ENCODE measurements around the gene WWOX. TPM values are rescaled to one million over a fixed set of nuclear protein-coding genes. Genes with fewer than 3 reads are reported as not detected.

The WWOX gene
- total and polyA plus RNA-seq, 2 donors (not counting 1 experiment from before 2014, with no cell fraction given) = 10.5 to 42.3 TPM

DNA sequence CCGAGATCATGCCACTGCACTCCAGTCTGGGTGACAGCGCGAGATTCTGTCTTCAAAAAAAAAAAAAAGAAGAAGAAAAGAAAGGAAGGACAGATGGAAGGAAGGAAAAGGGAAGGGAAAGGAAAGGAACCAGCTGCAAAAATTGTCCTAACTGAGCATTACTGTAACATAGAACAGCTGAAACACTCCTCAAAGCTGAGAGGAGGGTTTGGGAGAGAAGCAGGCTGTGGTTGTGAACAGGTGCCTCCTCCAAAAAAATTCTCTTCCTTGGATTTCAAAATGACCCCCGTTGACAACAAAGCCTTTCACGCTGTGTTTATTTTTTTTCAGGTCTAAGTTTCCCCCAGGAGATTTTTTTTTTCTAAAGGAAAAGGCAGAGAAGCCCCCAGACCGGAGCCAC is 541.4 kb downstream of the WWOX start:
- ATAC-seq (ENCODE audit: low read depth) = no peak
- H3K9me3 Mint-ChIP-seq (ENCODE audit: insufficient read depth) = no peaks in the 10 kb centered on the region
- H3K9me3 ChIP-seq (ENCODE audit: control extremely low read depth in 1 of 3, control insufficient read depth in 2 of 3, insufficient read depth in 1 of 3, low read length in 2 of 3) = no peaks in the 10 kb centered on the region
- TF ChIP-seq EZH2 (IDR thresholded peaks at IDR 0.05; ENCODE audit: borderline replicate concordance, insufficient read depth, low read depth, low read length, poor library complexity, severe bottlenecking) = no peak
- TF ChIP-seq, protein P1, sequence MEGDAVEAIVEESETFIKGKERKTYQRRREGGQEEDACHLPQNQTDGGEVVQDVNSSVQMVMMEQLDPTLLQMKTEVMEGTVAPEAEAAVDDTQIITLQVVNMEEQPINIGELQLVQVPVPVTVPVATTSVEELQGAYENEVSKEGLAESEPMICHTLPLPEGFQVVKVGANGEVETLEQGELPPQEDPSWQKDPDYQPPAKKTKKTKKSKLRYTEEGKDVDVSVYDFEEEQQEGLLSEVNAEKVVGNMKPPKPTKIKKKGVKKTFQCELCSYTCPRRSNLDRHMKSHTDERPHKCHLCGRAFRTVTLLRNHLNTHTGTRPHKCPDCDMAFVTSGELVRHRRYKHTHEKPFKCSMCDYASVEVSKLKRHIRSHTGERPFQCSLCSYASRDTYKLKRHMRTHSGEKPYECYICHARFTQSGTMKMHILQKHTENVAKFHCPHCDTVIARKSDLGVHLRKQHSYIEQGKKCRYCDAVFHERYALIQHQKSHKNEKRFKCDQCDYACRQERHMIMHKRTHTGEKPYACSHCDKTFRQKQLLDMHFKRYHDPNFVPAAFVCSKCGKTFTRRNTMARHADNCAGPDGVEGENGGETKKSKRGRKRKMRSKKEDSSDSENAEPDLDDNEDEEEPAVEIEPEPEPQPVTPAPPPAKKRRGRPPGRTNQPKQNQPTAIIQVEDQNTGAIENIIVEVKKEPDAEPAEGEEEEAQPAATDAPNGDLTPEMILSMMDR (IDR thresholded peaks at IDR 0.05) = no peak
- ChIA-PET CTCF (no interaction called here), POLR2A (no interaction called here)
- no peak overlapping the region for H3K4me3 ChIP-seq (ENCODE audit: control extremely low read depth in 1 of 5, extremely low read depth in 1 of 5, insufficient read depth in 1 of 5, low read depth in 2 of 5, low read length in 4 of 5)
- no peaks in the 10 kb centered on the region for H3K79me2 ChIP-seq (ENCODE audit: control insufficient read depth, insufficient read depth, low read length)
- H3K4me2 ChIP-seq (replicated peaks; ENCODE audit: low read depth, low read length, poor library complexity, severe bottlenecking) = no peak overlapping the region
- H3K4me3 Mint-ChIP-seq = no peak overlapping the region
- no peak overlapping the region for H2AFZ ChIP-seq (ENCODE audit: insufficient read depth, low read depth, low read length, poor library complexity, severe bottlenecking)
- H3K36me3 ChIP-seq (replicated peaks in 1 of 2; ENCODE audit: control extremely low read depth in 1 of 2, control insufficient read depth in 1 of 2, extremely low read depth in 1 of 2, insufficient read depth in 2 of 2, low read length in 1 of 2) = no peaks in the 10 kb centered on the region
- intact Hi-C loops (cut with micrococcal nuclease) = no loop called here
- no peak overlapping the region for H3K27ac ChIP-seq (ENCODE audit: low read length in 2 of 2)
- no peak overlapping the region for H3K9ac ChIP-seq (ENCODE audit: low read length)
- H3K27me3 Mint-ChIP-seq = peaks cover 4% of the 10 kb centered on the region
- DNase-seq = no peak
- no peaks in the 10 kb centered on the region for H4K20me1 ChIP-seq (ENCODE audit: control insufficient read depth, insufficient read depth, low read length, poor library complexity, severe bottlenecking)
- no peaks in the 10 kb centered on the region for H3K4me1 Mint-ChIP-seq
- H3K27me3 ChIP-seq (replicated peaks in 1 of 4; ENCODE audit: control extremely low read depth in 1 of 4, control insufficient read depth in 3 of 4, insufficient read depth in 4 of 4, low read length in 3 of 4) = peaks cover 0 to 3% (median 0%) of the 10 kb centered on the region in 4 experiments
- WGBS (ENCODE audit: insufficient coverage) = 75% methylated on average over 1 of the region's 6 CpGs
- H3K4me1 ChIP-seq (ENCODE audit: control insufficient read depth in 2 of 2, insufficient read depth in 2 of 2, low read length in 2 of 2) = no peaks in the 10 kb centered on the region
- no peak overlapping the region for H3K27ac Mint-ChIP-seq

DNA sequence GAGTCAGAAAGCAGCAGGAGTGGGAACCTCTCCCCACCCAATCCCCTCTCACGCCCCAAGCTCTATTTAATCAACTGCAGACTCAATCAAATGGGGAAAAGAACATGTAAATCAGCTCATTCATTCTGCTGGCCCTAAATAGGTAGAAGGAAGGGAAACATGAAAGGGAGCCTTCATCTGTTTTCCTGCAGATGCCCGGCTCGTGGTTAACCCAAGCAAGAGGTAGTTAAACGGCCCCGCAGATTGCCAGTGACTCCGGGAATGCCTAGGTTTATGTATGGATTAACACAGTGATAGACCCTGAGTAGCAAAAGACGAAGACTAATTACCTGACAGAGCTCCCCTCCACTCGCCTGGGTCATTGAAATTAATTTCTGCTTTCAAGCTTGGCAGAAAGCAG is 542.0 kb downstream of the WWOX start:
- 31% methylated on average over 4 of the region's 8 CpGs for WGBS (ENCODE audit: insufficient coverage)
- TF ChIP-seq EZH2 (IDR thresholded peaks at IDR 0.05; ENCODE audit: borderline replicate concordance, insufficient read depth, low read depth, low read length, poor library complexity, severe bottlenecking) = no peak
- TF ChIP-seq, protein P1 (IDR thresholded peaks at IDR 0.05) = no peak
- H3K9me3 ChIP-seq (ENCODE audit: control extremely low read depth in 1 of 3, control insufficient read depth in 2 of 3, insufficient read depth in 1 of 3, low read length in 2 of 3) = no peaks in the 10 kb centered on the region
- no peak overlapping the region for H3K4me2 ChIP-seq (replicated peaks; ENCODE audit: low read depth, low read length, poor library complexity, severe bottlenecking)
- H4K20me1 ChIP-seq (ENCODE audit: control insufficient read depth, insufficient read depth, low read length, poor library complexity, severe bottlenecking) = no peaks in the 10 kb centered on the region
- Mint-ChIP-seq H3K27ac (no peak overlapping the region), H3K4me1 (no peaks in the 10 kb centered on the region), H3K9me3 (ENCODE audit: insufficient read depth) (no peaks in the 10 kb centered on the region), H3K27me3 (peaks cover 4% of the 10 kb centered on the region), H3K4me3 (no peak overlapping the region)
- no peaks in the 10 kb centered on the region for H3K79me2 ChIP-seq (ENCODE audit: control insufficient read depth, insufficient read depth, low read length)
- H3K9ac ChIP-seq (ENCODE audit: low read length) = no peak overlapping the region
- H3K4me3 ChIP-seq (ENCODE audit: control extremely low read depth in 1 of 5, extremely low read depth in 1 of 5, insufficient read depth in 1 of 5, low read depth in 2 of 5, low read length in 4 of 5) = no peak overlapping the region
- POLR2A ChIA-PET = no interaction called here
- H3K4me1 ChIP-seq (ENCODE audit: control insufficient read depth in 2 of 2, insufficient read depth in 2 of 2, low read length in 2 of 2) = no peaks in the 10 kb centered on the region
- peaks cover 0 to 3% (median 0%) of the 10 kb centered on the region in 4 experiments for H3K27me3 ChIP-seq (replicated peaks in 1 of 4; ENCODE audit: control extremely low read depth in 1 of 4, control insufficient read depth in 3 of 4, insufficient read depth in 4 of 4, low read length in 3 of 4)
- CTCF ChIA-PET = no interaction called here
- no peak overlapping the region for H3K27ac ChIP-seq (ENCODE audit: low read length in 2 of 2)
- DNase-seq (no peak), ATAC-seq (ENCODE audit: low read depth) (no peak)
- intact Hi-C loops (cut with micrococcal nuclease) = no loop called here
- H2AFZ ChIP-seq (ENCODE audit: insufficient read depth, low read depth, low read length, poor library complexity, severe bottlenecking) = no peak overlapping the region
- H3K36me3 ChIP-seq (replicated peaks in 1 of 2; ENCODE audit: control extremely low read depth in 1 of 2, control insufficient read depth in 1 of 2, extremely low read depth in 1 of 2, insufficient read depth in 2 of 2, low read length in 1 of 2) = no peaks in the 10 kb centered on the region
